Naive thymus-derived CD4-positive, alpha-beta T cell (primary cell): ENCODE measurements around the gene SLC6A13. TPM values are rescaled to one million over a fixed set of nuclear protein-coding genes. Genes with fewer than 3 reads are reported as not detected.
"Not testable (repeated sequence)": the region's sequence is repeated elsewhere in the genome, so short reads cannot be mapped to it uniquely, and the experiment has no call there.

Source experiments
- ATAC-seq: fragments of 150-1000 bp; cut with Tn5 transposase; 2 replicates; pipeline ENCODE4 v1.10.0; 2021; ENCODE audit warnings: mild to moderate bottlenecking, moderate library complexity
- CTCF ChIA-PET: fragments of 350-600 bp; sonication (Branson Sonifier 250); formaldehyde crosslinking; loops from one replicate; lab custom pipeline; 2021; ENCODE audit warnings: antibody characterized with exemption; lab: Charles Lee
- POLR2A ChIA-PET: fragments of 350-600 bp; sonication (Branson Sonifier 250); formaldehyde crosslinking; loops from one replicate; lab custom pipeline; 2021; ENCODE audit warnings: antibody characterized with exemption, inconsistent platforms; lab: Charles Lee
- DNase-seq, 9 donors: peaks; one replicate each; pipeline versions ENCODE4 v3.0.0 to v3.0.0-alpha.2; 2020 to 2022; ENCODE audit warnings: mixed read lengths in 1 of 9
- H3K27ac ChIP-seq: one replicate; pipeline ENCODE4 v1.7.0; 2013; ENCODE audit warnings: mild to moderate bottlenecking, low read depth, low read length, moderate library complexity
- H3K27me3 ChIP-seq, 2 donors: one replicate each; pipeline ENCODE4 v1.7.0; 2013; ENCODE audit warnings: low read length in 2 of 2, mild to moderate bottlenecking in 2 of 2, moderate library complexity in 2 of 2; ENCODE audit not compliant: control insufficient read depth in 2 of 2, insufficient read depth in 2 of 2
- H3K36me3 ChIP-seq, 3 experiments: 1 replicate in 2 of 3; 2 replicates in 1 of 3; pipeline ENCODE4 v1.7.0; 2013; ENCODE audit warnings: low read length in 3 of 3, mild to moderate bottlenecking in 3 of 3, moderate library complexity in 1 of 3; ENCODE audit not compliant: insufficient read depth in 3 of 3, control insufficient read depth in 2 of 3
- H3K4me1 ChIP-seq, 2 donors: one replicate each; pipeline ENCODE4 v1.7.0; 2013; ENCODE audit warnings: low read length in 2 of 2, mild to moderate bottlenecking in 2 of 2, moderate library complexity in 1 of 2; ENCODE audit not compliant: control insufficient read depth in 2 of 2, insufficient read depth in 2 of 2
- H3K4me3 ChIP-seq: 2 replicates; pipeline ENCODE4 v1.7.0; 2013; ENCODE audit warnings: mild to moderate bottlenecking, low read length
- H3K9me3 ChIP-seq, 3 experiments: 1 replicate in 2 of 3; 2 replicates in 1 of 3; pipeline ENCODE4 v1.7.0; 2013; ENCODE audit warnings: low read length in 3 of 3; ENCODE audit not compliant: control insufficient read depth in 2 of 3
- H3K27ac Mint-ChIP-seq, 9 donors: one replicate each; pipeline ENCODE4 v1.8.0; 2020 to 2022; ENCODE audit warnings: mixed read lengths in 9 of 9, mild to moderate bottlenecking in 8 of 9, moderate library complexity in 5 of 9, inconsistent platforms in 2 of 9
- H3K27me3 Mint-ChIP-seq, 5 donors: one replicate each; pipeline ENCODE4 v1.8.0; 2021 to 2022; ENCODE audit warnings: mixed read lengths in 5 of 5, mild to moderate bottlenecking in 1 of 5
- H3K36me3 Mint-ChIP-seq, 5 donors: one replicate each; pipeline ENCODE4 v1.8.0; 2020 to 2022; ENCODE audit warnings: mixed read lengths in 5 of 5, mild to moderate bottlenecking in 3 of 5, inconsistent platforms in 1 of 5
- H3K4me1 Mint-ChIP-seq, 7 donors: one replicate each; pipeline ENCODE4 v1.8.0; 2020 to 2022; ENCODE audit warnings: mixed read lengths in 7 of 7, mild to moderate bottlenecking in 3 of 7, inconsistent platforms in 1 of 7
- H3K4me3 Mint-ChIP-seq, 10 donors: one replicate each; pipeline ENCODE4 v1.8.0; 2020 to 2022; ENCODE audit warnings: mild to moderate bottlenecking in 10 of 10, mixed read lengths in 10 of 10, moderate library complexity in 6 of 10, inconsistent platforms in 2 of 10
- H3K9me3 Mint-ChIP-seq, 11 donors: one replicate each; pipeline ENCODE4 v1.8.0; 2020 to 2022; ENCODE audit warnings: mixed read lengths in 11 of 11, mild to moderate bottlenecking in 4 of 11, inconsistent platforms in 1 of 11, moderate library complexity in 1 of 11
- intact Hi-C, 2 donors: fragments of 100-400 bp; cut with micrococcal nuclease; formaldehyde crosslinking; loops; one replicate each; pipeline ENCODE4 v1.15.1; 2023
- polyA plus RNA-seq, 2 donors: library from polyadenylated mRNA; unstranded; fragments of 300-500 nt; fragmentation: Illumina TruSeq; gene quantifications; one replicate each; pipeline ENCODE4 v1.2.3, GENCODE V29; 2021
- total RNA-seq, 6 experiments: library from RNA in 5 of 6; stranded (reverse) in 5 of 6; gene quantifications; 1 replicate in 5 of 6; 2 replicates in 1 of 6; pipeline ENCODE4 v1.2.3 and lab custom pipeline; 2021 to 2026

SLC6A13 gene
- total and polyA plus RNA-seq, 7 experiments from 2014 or later: 0.61 to 1.5 (median 0.74) TPM; not detected in 3

GRCh38 chr12:218728-219590 is 43.7 kb downstream of the SLC6A13 start:
- CTCF ChIA-PET: no interaction called here
- Histone ChIP-seq H3K4me3 (no peak overlapping the region), H3K36me3 (no peaks in the 10 kb centered on the region), H3K4me1 (no peaks in the 10 kb centered on the region), H3K27me3 (no peaks in the 10 kb centered on the region), H3K27ac (no peak overlapping the region), H3K9me3 (no peaks in the 10 kb centered on the region)
- Mint-ChIP-seq H3K27me3 (peaks cover 0 to 7% (median under 1%) of the 10 kb centered on the region in 5 donors), H3K4me1 (peaks cover 0 to 4% (median 0%) of the 10 kb centered on the region in 7 donors), H3K27ac (peak overlapping the region in 1 of 9 donors; percentile 16), H3K9me3 (peaks cover 0 to 2% (median 0%) of the 10 kb centered on the region in 11 donors), H3K36me3 (no peaks in the 10 kb centered on the region), H3K4me3 (no peak overlapping the region)
- POLR2A ChIA-PET: no interaction called here
- intact Hi-C loops: no loop called here
- no peak for ATAC-seq
- DNase-seq: no peak

- H3K9me3 ChIP-seq: no peaks in the 10 kb centered on the region
- no peaks in the 10 kb centered on the region for H3K27me3 ChIP-seq
- DNase-seq (no peak), ATAC-seq (no peak)
- intact Hi-C loops: no loop called here
- CTCF ChIA-PET: no interaction called here
- H3K4me1 ChIP-seq: no peaks in the 10 kb centered on the region
- peaks cover 2 to 13% (median 7%) of the 10 kb centered on the region in 5 donors for H3K27me3 Mint-ChIP-seq
- no peaks in the 10 kb centered on the region for H3K36me3 Mint-ChIP-seq
- POLR2A ChIA-PET: no interaction called here
- H3K4me3 ChIP-seq: no peak overlapping the region
- no peak overlapping the region for H3K4me3 Mint-ChIP-seq
- H3K4me1 Mint-ChIP-seq: peaks cover 0 to 5% (median 0%) of the 10 kb centered on the region in 7 donors
- no peak overlapping the region for H3K27ac Mint-ChIP-seq
- H3K36me3 ChIP-seq: no peaks in the 10 kb centered on the region
- no peak overlapping the region for H3K27ac ChIP-seq
- peaks cover 0 to 3% (median 0%) of the 10 kb centered on the region in 11 donors for H3K9me3 Mint-ChIP-seq
Measured at GRCh38 chr12:218221-218620, 44.4 kb downstream of the SLC6A13 start.

- intact Hi-C loops, H3K27me3 ChIP-seq, H3K4me1 ChIP-seq, ATAC-seq, H3K4me3 ChIP-seq, H3K9me3 Mint-ChIP-seq, H3K36me3 ChIP-seq, H3K27ac ChIP-seq, H3K27ac Mint-ChIP-seq, DNase-seq, H3K36me3 Mint-ChIP-seq, POLR2A ChIA-PET, H3K9me3 ChIP-seq, CTCF ChIA-PET, H3K4me3 Mint-ChIP-seq: not testable (repeated sequence)
- H3K27me3 Mint-ChIP-seq: peaks cover 4 to 23% (median 13%) of the 10 kb centered on the region in 5 donors
- H3K4me1 Mint-ChIP-seq: peaks cover 0 to 12% (median 0%) of the 10 kb centered on the region in 7 donors
Measured at GRCh38 chr12:217029-217428, 45.6 kb downstream of the SLC6A13 start.

GRCh38 chr12:215116-215515 is 47.5 kb downstream of the SLC6A13 start:
- Histone ChIP-seq H3K9me3 (no peaks in the 10 kb centered on the region), H3K27ac (no peak overlapping the region), H3K4me1 (no peaks in the 10 kb centered on the region), H3K36me3 (no peaks in the 10 kb centered on the region), H3K4me3 (no peak overlapping the region), H3K27me3 (no peaks in the 10 kb centered on the region)
- POLR2A ChIA-PET: no interaction called here
- peaks cover 0 to 5% (median 0%) of the 10 kb centered on the region in 5 donors for H3K36me3 Mint-ChIP-seq
- H3K27ac Mint-ChIP-seq: no peak overlapping the region
- no peak overlapping the region for H3K4me3 Mint-ChIP-seq
- peaks cover 0 to 5% (median 0%) of the 10 kb centered on the region in 11 donors for H3K9me3 Mint-ChIP-seq
- no peak for ATAC-seq
- intact Hi-C loops: no loop called here
- no peak for DNase-seq
- H3K4me1 Mint-ChIP-seq: peaks cover 0 to 14% (median 0%) of the 10 kb centered on the region in 7 donors
- CTCF ChIA-PET: no interaction called here
- peaks cover 13 to 38% (median 28%) of the 10 kb centered on the region in 5 donors for H3K27me3 Mint-ChIP-seq

GRCh38 chr12:214003-214741 is 48.5 kb downstream of the SLC6A13 start, which contains the start of gene SLC6A12:
Gene SLC6A12 (minus strand): TSS chr12:214157. CDS start chr12:209986, 4,171 bp downstream.
- Mint-ChIP-seq H3K36me3 (peaks cover 0 to 5% (median 0%) of the 10 kb centered on the region in 5 donors), H3K9me3 (peaks cover 0 to 5% (median 0%) of the 10 kb centered on the region in 11 donors), H3K4me1 (peaks cover 0 to 12% (median 0%) of the 10 kb centered on the region in 7 donors), H3K27ac (no peak within 1 kb of the TSS), H3K27me3 (peaks cover 13 to 46% (median 36%) of the 10 kb centered on the region in 5 donors), H3K4me3 (peak within 1 kb of the TSS in 1 of 10 donors; percentile 23)
- intact Hi-C loops: no loop called here
- no peak for ATAC-seq
- Histone ChIP-seq H3K36me3 (no peaks in the 10 kb centered on the region), H3K27ac (no peak within 1 kb of the TSS), H3K4me3 (no peak within 1 kb of the TSS), H3K9me3 (no peaks in the 10 kb centered on the region), H3K27me3 (no peaks in the 10 kb centered on the region), H3K4me1 (no peaks in the 10 kb centered on the region)
- POLR2A ChIA-PET: no interaction called here
- no peak for DNase-seq
- CTCF ChIA-PET: no interaction called here

GRCh38 chr12:213527-213932 is 49.1 kb downstream of the SLC6A13 start:
- H3K9me3 ChIP-seq: no peaks in the 10 kb centered on the region
- peaks cover 0 to 12% (median 0%) of the 10 kb centered on the region in 7 donors for H3K4me1 Mint-ChIP-seq
- H3K4me3 ChIP-seq: no peak overlapping the region
- no peak overlapping the region for H3K4me3 Mint-ChIP-seq
- ATAC-seq (no peak), DNase-seq (no peak)
- H3K4me1 ChIP-seq: no peaks in the 10 kb centered on the region
- H3K36me3 Mint-ChIP-seq: peaks cover 0 to 5% (median 0%) of the 10 kb centered on the region in 5 donors
- CTCF ChIA-PET: no interaction called here
- peaks cover 0 to 5% (median 0%) of the 10 kb centered on the region in 11 donors for H3K9me3 Mint-ChIP-seq
- POLR2A ChIA-PET: no interaction called here
- H3K27ac ChIP-seq: no peak overlapping the region
- intact Hi-C loops: no loop called here
- H3K36me3 ChIP-seq: no peaks in the 10 kb centered on the region
- no peak overlapping the region for H3K27ac Mint-ChIP-seq
- no peaks in the 10 kb centered on the region for H3K27me3 ChIP-seq
- peaks cover 13 to 50% (median 39%) of the 10 kb centered on the region in 5 donors for H3K27me3 Mint-ChIP-seq
